ENCODE results near the gene PLCH2. TPM values are rescaled to one million over a fixed set of nuclear protein-coding genes. Genes with fewer than 3 reads are reported as not detected.

Gene PLCH2
- total and polyA plus RNA-seq, 9 of the 15 experiments (the other 6 are each of a cell fraction or from before 2014, with no cell fraction given), result 0.16 TPM; not detected in 8

GRCh38 chr1:2502661-2503553, 26.8 kb downstream of the PLCH2 start:
- FAIRE-seq, result no peak
- Histone ChIP-seq H3K9ac (ENCODE audit: insufficient read depth in 1 of 2, low read depth in 2 of 2, low read length in 2 of 2) (no peak overlapping the region; a peak in 1 of 4 replicates), H3K27me3 (ENCODE audit: control insufficient read depth in 2 of 2, insufficient read depth in 2 of 2, low read length in 2 of 2) (peaks cover 25 to 40% of the 10 kb centered on the region in 2 experiments; a peak in 4 of 5 replicates), H2AFZ (ENCODE audit: low read depth, low read length) (no peak overlapping the region), H3K9me3 (replicated peaks; ENCODE audit: control insufficient read depth, insufficient read depth, low read depth, low read length) (no peaks in the 10 kb centered on the region), H3K79me2 (ENCODE audit: control insufficient read depth, insufficient read depth, low read length) (no peaks in the 10 kb centered on the region), H3K9me1 (ENCODE audit: control insufficient read depth, insufficient read depth, low read length) (no peaks in the 10 kb centered on the region), H4K20me1 (replicated peaks; ENCODE audit: control insufficient read depth, insufficient read depth, low read length) (peaks cover 15% of the 10 kb centered on the region; the same call in 1 of the 2 replicates), H3K27ac (ENCODE audit: extremely low read depth, low read depth, low read length) (no peak overlapping the region), H3K36me3 (ENCODE audit: control insufficient read depth, insufficient read depth, low read length) (peaks cover 7% of the 10 kb centered on the region; the same call in 1 of the 3 replicates), H3K4me1 (replicated peaks in 1 of 2; ENCODE audit: control insufficient read depth in 2 of 2, insufficient read depth in 2 of 2, low read length in 2 of 2) (peaks cover 0 to 94% of the 10 kb centered on the region in 2 experiments; a peak in 2 of 5 replicates), H3K4me3 (no peak overlapping the region), H3K4me2 (ENCODE audit: insufficient read depth, low read length) (no peak overlapping the region)
- in situ Hi-C loops (cut with MboI), result no loop called here
- TF ChIP-seq, protein P1, sequence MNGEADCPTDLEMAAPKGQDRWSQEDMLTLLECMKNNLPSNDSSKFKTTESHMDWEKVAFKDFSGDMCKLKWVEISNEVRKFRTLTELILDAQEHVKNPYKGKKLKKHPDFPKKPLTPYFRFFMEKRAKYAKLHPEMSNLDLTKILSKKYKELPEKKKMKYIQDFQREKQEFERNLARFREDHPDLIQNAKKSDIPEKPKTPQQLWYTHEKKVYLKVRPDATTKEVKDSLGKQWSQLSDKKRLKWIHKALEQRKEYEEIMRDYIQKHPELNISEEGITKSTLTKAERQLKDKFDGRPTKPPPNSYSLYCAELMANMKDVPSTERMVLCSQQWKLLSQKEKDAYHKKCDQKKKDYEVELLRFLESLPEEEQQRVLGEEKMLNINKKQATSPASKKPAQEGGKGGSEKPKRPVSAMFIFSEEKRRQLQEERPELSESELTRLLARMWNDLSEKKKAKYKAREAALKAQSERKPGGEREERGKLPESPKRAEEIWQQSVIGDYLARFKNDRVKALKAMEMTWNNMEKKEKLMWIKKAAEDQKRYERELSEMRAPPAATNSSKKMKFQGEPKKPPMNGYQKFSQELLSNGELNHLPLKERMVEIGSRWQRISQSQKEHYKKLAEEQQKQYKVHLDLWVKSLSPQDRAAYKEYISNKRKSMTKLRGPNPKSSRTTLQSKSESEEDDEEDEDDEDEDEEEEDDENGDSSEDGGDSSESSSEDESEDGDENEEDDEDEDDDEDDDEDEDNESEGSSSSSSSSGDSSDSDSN (IDR thresholded peaks at IDR 0.05; ENCODE audit: borderline replicate concordance in 1 of 2, low read depth in 2 of 2, low read length in 2 of 2), result peak; percentile 34 to 54; a peak in 1 of 4 replicates
- TF ChIP-seq, protein P2, sequence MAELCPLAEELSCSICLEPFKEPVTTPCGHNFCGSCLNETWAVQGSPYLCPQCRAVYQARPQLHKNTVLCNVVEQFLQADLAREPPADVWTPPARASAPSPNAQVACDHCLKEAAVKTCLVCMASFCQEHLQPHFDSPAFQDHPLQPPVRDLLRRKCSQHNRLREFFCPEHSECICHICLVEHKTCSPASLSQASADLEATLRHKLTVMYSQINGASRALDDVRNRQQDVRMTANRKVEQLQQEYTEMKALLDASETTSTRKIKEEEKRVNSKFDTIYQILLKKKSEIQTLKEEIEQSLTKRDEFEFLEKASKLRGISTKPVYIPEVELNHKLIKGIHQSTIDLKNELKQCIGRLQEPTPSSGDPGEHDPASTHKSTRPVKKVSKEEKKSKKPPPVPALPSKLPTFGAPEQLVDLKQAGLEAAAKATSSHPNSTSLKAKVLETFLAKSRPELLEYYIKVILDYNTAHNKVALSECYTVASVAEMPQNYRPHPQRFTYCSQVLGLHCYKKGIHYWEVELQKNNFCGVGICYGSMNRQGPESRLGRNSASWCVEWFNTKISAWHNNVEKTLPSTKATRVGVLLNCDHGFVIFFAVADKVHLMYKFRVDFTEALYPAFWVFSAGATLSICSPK (IDR thresholded peaks at IDR 0.05; ENCODE audit: borderline replicate concordance), result no peak
- TF ChIP-seq, protein P3, sequence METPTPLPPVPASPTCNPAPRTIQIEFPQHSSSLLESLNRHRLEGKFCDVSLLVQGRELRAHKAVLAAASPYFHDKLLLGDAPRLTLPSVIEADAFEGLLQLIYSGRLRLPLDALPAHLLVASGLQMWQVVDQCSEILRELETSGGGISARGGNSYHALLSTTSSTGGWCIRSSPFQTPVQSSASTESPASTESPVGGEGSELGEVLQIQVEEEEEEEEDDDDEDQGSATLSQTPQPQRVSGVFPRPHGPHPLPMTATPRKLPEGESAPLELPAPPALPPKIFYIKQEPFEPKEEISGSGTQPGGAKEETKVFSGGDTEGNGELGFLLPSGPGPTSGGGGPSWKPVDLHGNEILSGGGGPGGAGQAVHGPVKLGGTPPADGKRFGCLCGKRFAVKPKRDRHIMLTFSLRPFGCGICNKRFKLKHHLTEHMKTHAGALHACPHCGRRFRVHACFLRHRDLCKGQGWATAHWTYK (CRISPR knock-in tag; IDR thresholded peaks at IDR 0.05), result peak; percentile 53; the same call in 1 of the 2 replicates
- DNase-seq (ENCODE audit: extremely low read depth in 1 of 4, low spot score in 3 of 4), result no peak
- no peak for ATAC-seq
- WGBS (ENCODE audit: insufficient coverage, low coverage, missing lambda C conversion rate), result 16% methylated on average over 34 of the region's 36 CpGs
- POLR2A ChIA-PET, result interaction anchor here (1.1 to 1.5 kb wide), 2 partner anchors 9 to 23 kb away, joined by 3 to 8 read pairs; partner anchors contain the start of gene PANK4
- CTCF ChIA-PET (ENCODE audit: low intra/inter-chr PET ratio), result no interaction called here
- intact Hi-C loops (cut with micrococcal nuclease), result no loop called here
- no TSS peak for BruUV-seq (replicated peaks)
